Gastrocnemius medialis (tissue), 4 donors: Measurements from ENCODE around the gene GRIK4.

Experiments used
- CTCF ChIP-seq, 5 experiments: fragments of 450-650 bp in 3 of 5; fragments of 200-600 bp in 2 of 5; sonication (generic) in 2 of 5; IDR thresholded peaks in 4 of 5; conservative IDR thresholded peaks in 1 of 5; 1 replicate in 4 of 5; 2 replicates in 1 of 5; pipeline ENCODE4 v1.5.1; 2016 to 2019; ENCODE audit warnings: antibody characterized with exemption in 5 of 5, mild to moderate bottlenecking in 3 of 5, moderate library complexity in 3 of 5
- POLR2A ChIP-seq, 2 donors: fragments of 450-650 bp; IDR thresholded peaks; one replicate each; pipeline ENCODE4 v1.6.1; 2017; ENCODE audit warnings: antibody characterized with exemption in 2 of 2, mild to moderate bottlenecking in 2 of 2, moderate library complexity in 2 of 2

GRCh38 chr11:120606211-120607010 lies 94.9 kb downstream of the GRIK4 start:
- TF ChIP-seq CTCF (IDR thresholded peaks at IDR 0.05 in 4 of 5, conservative IDR thresholded peaks at IDR 0.05 in 1 of 5) (no peak), POLR2A (IDR thresholded peaks at IDR 0.05) (no peak)
